HL-60 (cell line): ENCODE data around the gene CISD3.

ENCODE experiments used
- POLR2AphosphoS5 ChIP-seq: IDR thresholded peaks from 2 replicates; pipeline ENCODE4 v1.6.1; 2012; ENCODE audit warnings: low read depth
- TF ChIP-seq, protein P1 (sequence below): IDR thresholded peaks from one replicate; pipeline ENCODE4 v1.5.1; 2011; ENCODE audit warnings: low read length, control low read depth, inconsistent platforms; ENCODE audit not compliant: insufficient read depth

DNA sequence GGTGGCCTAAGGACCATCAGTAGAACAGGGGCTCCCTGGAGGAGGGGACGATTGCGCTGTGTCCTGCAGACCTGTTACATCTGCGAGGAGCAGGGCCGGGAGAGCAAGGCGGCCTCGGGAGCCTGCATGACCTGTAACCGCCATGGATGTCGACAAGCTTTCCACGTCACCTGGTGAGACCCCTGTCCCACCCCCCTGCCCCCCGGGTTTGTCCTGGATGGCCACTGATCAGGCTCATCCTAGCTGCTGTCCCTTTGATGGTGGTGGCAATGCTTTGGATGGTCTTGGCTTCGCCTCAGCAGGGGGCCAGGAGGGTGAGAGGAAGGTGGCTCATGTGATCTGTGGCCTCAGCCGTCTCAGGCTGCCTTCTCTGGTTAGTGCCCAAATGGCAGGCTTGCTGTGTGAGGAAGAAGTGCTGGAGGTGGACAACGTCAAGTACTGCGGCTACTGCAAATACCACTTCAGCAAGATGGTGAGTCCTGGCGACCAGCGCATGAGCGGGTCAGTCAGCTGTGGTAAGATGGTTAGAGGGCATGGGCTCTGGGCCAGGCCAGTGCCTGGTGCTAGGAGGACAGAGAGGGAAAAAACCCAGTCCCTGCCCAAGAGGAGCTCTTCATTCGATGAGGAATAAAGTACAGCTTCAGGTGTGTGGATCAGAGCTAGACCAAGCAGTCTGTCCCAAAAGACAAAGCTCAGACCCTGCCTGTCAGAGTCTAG is 20.9 kb upstream of the CISD3 start:
- TF ChIP-seq, protein P1, sequence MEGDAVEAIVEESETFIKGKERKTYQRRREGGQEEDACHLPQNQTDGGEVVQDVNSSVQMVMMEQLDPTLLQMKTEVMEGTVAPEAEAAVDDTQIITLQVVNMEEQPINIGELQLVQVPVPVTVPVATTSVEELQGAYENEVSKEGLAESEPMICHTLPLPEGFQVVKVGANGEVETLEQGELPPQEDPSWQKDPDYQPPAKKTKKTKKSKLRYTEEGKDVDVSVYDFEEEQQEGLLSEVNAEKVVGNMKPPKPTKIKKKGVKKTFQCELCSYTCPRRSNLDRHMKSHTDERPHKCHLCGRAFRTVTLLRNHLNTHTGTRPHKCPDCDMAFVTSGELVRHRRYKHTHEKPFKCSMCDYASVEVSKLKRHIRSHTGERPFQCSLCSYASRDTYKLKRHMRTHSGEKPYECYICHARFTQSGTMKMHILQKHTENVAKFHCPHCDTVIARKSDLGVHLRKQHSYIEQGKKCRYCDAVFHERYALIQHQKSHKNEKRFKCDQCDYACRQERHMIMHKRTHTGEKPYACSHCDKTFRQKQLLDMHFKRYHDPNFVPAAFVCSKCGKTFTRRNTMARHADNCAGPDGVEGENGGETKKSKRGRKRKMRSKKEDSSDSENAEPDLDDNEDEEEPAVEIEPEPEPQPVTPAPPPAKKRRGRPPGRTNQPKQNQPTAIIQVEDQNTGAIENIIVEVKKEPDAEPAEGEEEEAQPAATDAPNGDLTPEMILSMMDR = no peak
- TF ChIP-seq POLR2AphosphoS5 = no peak
